Measurements from ENCODE around the gene ATP2C2. TPM values are rescaled to one million over a fixed set of nuclear protein-coding genes. Genes with fewer than 3 reads are reported as not detected.

The ATP2C2 gene
- total RNA-seq, 1 donor from 2014 or later: under 0.01 TPM

- no peak for DNase-seq (ENCODE audit: low read depth in 2 of 2)
Observed at GRCh38 chr16:84509032-84509950, 141.0 kb downstream of the ATP2C2 start.

GRCh38 chr16:84511180-84511800, 143.0 kb downstream of the ATP2C2 start:
- DNase-seq (ENCODE audit: low read depth in 2 of 2): peak; percentile 86 to 94

GRCh38 chr16:84511831-84512230, 143.5 kb downstream of the ATP2C2 start:
- DNase-seq (ENCODE audit: low read depth in 2 of 2): no peak

- DNase-seq (ENCODE audit: low read depth in 2 of 2): no peak
Observed at GRCh38 chr16:84513123-84513522, 144.8 kb downstream of the ATP2C2 start.

GRCh38 chr16:84513666-84514065, 145.3 kb downstream of the ATP2C2 start:
- DNase-seq (ENCODE audit: low read depth in 2 of 2): no peak

Other genes starting within 250 kb of the ATP2C2 start
- gene HSDL1, start 223.4 kb upstream of the ATP2C2 start, total RNA-seq: 25.1 and 33.5 TPM in 2 replicates
- under 0.01 TPM in 2 replicates for gene DNAAF1, start 223.2 kb upstream of the ATP2C2 start, total RNA-seq
- gene TAF1C, start 181.5 kb upstream of the ATP2C2 start, total RNA-seq: 7.2 and 16.5 TPM in 2 replicates
- not detected in 2 replicates for gene ADAD2, start 177.4 kb upstream of the ATP2C2 start, total RNA-seq
- gene KCNG4, start 128.5 kb upstream of the ATP2C2 start, total RNA-seq: not detected in 2 replicates
- gene WFDC1, start 73.7 kb upstream of the ATP2C2 start, total RNA-seq: not detected in 2 replicates
- gene MEAK7, start 136.1 kb downstream of the ATP2C2 start, total RNA-seq: 10.7 and 13.3 TPM in 2 replicates
- 107 and 116 TPM in 2 replicates for gene COTL1, start 249.5 kb downstream of the ATP2C2 start, total RNA-seq